Hepatocyte (in vitro differentiated cells): ENCODE data around the gene NHLRC4.

Experiments used
- EZH2 ChIP-seq: fragments of 200-600 bp; sonication (generic); IDR thresholded peaks from 2 replicates; pipeline ENCODE4 v1.6.1; 2016; ENCODE audit warnings: antibody characterized with exemption, mild to moderate bottlenecking, borderline replicate concordance
- EZH2phosphoT487 ChIP-seq: fragments of 200-600 bp; sonication (generic); IDR thresholded peaks from one replicate; pipeline ENCODE4 v1.6.1; 2018; ENCODE audit warnings: antibody characterized with exemption, mild to moderate bottlenecking, low read depth, moderate library complexity; ENCODE audit not compliant: unreplicated experiment, severe bottlenecking
- TF ChIP-seq, protein P1 (sequence below): fragments of 200-600 bp; sonication (generic); IDR thresholded peaks from 2 replicates; pipeline ENCODE4 v1.5.1; 2016; ENCODE audit warnings: antibody characterized with exemption, mild to moderate bottlenecking; ENCODE audit not compliant: poor library complexity

DNA sequence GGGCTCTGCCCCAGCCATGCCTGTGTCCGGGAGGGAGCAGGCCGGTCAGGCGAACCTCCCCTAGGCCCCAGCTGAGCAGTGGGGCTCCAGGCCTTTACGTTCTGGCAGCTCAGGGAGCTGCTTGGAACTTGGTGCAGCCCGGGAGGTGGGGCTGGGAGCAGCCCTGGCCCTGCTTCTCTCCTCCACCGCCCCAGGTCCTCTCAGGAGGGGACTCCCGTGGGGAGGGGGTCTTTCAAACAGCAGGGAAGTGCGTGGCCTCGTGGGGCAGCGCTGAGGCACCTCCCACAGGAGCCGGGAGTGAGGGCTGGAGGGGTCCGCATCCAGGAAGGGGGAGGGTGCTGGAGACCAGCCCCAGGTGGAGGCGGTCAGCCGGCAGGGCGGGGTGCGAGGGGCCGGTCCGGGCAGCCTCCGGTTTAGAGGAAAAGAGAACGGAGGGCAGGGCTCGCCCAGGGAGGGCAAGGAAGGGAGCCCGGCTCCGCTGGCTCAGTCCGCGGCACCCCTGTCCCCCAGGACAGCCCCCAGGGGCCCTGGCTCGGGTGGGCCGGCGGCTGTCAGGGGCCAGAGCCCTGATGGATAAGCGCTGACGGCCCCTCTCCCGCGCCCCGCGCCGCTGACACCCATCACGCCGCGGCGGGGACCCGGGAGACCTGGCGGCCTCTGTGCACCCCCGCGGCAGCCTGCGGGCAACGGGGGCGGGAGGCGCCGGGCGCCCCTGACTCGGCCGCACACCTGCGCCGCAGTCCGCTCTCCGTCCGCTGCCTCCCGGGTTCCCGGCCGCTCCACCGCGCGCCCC is 7.2 kb upstream of the NHLRC4 start:
- TF ChIP-seq, protein P1, sequence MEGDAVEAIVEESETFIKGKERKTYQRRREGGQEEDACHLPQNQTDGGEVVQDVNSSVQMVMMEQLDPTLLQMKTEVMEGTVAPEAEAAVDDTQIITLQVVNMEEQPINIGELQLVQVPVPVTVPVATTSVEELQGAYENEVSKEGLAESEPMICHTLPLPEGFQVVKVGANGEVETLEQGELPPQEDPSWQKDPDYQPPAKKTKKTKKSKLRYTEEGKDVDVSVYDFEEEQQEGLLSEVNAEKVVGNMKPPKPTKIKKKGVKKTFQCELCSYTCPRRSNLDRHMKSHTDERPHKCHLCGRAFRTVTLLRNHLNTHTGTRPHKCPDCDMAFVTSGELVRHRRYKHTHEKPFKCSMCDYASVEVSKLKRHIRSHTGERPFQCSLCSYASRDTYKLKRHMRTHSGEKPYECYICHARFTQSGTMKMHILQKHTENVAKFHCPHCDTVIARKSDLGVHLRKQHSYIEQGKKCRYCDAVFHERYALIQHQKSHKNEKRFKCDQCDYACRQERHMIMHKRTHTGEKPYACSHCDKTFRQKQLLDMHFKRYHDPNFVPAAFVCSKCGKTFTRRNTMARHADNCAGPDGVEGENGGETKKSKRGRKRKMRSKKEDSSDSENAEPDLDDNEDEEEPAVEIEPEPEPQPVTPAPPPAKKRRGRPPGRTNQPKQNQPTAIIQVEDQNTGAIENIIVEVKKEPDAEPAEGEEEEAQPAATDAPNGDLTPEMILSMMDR: no peak
- TF ChIP-seq EZH2phosphoT487 (no peak), EZH2 (peak; percentile 46)
